Hematopoietic multipotent progenitor cell treated with erythropoietin and hydrocortisone succinate and interleukin-3 and kit ligand, for 8 days (in vitro differentiated cells): Measurements from ENCODE around the gene SLC6A4.
"Not testable (repeated sequence)": the region's sequence is repeated elsewhere in the genome, so short reads cannot be mapped to it uniquely, and the experiment has no call there.

Experiments
- DNase-seq: peaks from one replicate; pipeline ENCODE4 v3.0.0-alpha.2; 2015

The SLC6A4 gene

DNA sequence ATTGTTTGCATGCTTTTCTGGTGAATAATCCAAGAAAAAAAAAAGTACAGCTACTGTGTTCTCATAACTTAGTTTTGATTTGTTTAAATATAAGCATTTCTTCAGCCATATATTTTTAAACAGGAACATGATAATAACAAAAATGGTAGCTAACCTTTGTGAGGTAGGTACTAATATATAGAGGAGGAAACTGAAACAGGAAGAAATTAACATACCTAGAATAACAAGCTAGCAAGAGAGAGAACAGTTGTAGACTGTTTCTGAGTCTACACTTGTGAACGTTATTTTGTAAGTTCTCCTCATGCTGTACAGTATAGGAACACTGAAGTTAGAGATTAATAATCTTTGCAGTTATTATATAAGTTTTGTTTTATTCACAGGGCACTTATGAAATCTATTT, 69.5 kb downstream of the SLC6A4 start:
- no peak for DNase-seq

DNA sequence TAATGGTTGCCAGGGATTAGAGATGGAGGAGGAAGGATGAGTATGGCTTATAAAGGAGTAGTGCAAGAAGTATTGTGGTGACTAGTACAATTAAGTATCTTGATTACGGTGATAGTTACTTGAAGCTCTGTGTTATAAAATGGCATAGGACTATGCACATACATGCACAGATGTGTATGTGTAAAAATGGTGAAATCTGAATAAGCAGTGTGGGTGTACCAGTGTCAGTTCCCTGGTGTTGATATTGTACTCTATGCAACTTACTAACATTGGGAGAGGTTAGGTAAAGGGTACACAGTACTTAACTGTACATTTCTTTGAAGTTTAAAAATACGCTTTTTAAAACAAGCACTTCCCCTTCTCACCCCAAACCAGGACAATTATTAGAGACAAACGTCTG, 70.3 kb downstream of the SLC6A4 start:
- DNase-seq: no peak

DNA sequence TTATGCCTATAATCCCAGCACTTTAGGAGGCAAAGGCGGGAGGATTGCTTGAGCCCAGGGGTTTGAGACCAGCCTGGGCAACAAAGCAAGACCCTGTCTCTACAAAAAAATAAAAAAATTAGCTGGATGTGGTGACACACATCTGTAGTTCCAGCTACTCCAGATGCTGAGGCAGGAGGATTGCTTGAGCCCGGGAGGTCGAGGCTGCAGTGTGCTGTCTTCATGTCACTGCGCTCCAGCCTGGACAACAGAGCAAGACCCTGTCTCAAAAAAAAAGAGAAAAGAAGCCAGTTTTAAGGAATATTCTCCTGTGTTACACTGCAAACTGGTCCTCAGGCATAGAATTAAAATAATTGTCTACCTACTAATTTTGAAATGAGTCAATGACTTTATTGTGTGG, 71.0 kb downstream of the SLC6A4 start:
- no peak for DNase-seq

DNA sequence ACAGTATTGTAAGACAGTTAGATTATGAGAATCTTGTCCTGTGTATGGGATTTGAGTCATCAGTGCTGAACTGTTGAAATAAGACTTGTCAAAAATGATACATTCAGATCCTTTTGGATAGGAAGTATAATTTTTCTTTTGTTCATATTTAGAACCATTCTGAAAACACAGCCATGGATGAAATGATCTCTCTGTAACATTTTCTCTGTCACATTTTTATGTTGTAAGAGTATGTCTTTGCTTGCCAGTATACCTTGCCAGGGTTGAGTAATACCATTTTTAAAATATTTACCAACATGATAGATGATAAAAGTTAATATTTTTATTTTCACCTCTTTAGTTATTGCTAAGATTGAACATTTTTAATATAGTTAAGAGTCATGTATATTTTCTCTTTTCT, 73.9 kb downstream of the SLC6A4 start:
- DNase-seq: no peak

DNA sequence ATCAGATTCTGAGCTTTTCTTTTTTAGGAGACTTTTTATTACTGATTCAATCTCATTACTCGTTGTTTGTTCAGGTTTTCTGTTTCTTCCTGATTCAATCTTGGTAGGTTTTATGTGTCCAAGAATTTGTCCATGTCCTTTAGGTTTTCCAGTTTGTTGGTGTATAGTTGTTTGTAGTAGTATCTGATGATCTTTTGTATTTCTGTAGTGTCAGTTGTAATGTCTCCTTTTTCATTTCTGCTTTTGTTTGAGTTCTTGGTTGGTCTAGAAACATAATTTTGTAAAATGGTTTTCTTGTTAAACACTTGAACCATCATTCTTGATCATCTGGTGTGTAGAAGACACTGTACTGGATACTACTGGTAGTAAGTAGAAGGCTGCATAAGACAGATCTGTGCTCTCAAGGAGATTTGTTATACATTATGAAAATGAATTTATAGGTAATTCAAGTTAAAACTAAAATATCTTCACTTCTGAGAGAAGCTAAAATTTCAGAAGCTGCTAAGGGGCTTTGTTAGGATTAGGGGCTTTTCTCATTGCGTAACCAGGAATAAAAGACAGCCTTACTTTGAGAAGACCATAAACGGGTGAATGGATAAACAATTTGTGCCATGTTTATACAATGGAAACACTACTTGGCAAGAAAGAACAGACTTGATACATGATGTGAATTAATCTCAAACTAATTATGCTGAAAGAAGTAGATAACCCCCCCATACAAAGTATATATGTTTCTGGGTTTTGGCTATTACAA, 74.9 kb downstream of the SLC6A4 start:
- DNase-seq: no peak

DNA sequence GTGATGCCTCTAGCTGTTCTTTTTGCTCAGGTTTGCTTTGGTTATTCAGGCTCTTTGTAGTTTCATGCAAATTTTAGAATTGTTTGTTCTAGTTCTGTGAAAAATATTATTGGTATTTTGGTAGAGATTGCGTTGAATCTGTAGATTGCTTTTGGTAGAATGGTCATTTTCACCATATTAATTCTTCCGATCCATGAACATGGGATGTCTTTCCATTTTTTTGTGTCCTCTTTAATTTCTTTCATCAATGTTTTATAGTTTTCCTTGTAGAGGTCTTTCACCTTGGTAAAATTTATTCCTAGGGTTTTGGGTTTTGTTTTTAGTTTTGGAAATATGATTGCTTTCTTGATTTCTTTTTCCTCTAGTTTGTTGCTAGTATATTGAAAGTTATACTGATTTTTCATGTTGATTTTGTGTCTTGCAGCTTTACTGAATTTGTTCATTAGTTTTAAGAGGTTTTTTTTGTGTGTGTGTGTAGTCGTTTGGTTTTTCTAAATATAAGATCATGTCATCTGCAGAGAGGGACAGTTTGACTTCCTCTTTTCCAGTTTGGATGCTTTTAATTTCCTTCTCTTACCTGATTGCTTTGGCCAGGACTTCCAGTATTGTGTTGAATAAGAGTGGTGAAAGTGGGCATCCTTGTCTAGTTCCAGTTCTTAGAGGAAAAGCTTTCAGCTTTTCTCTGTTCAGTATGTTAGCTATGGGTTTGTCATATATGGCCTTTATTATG, 76.4 kb downstream of the SLC6A4 start:
- DNase-seq: no peak

DNA sequence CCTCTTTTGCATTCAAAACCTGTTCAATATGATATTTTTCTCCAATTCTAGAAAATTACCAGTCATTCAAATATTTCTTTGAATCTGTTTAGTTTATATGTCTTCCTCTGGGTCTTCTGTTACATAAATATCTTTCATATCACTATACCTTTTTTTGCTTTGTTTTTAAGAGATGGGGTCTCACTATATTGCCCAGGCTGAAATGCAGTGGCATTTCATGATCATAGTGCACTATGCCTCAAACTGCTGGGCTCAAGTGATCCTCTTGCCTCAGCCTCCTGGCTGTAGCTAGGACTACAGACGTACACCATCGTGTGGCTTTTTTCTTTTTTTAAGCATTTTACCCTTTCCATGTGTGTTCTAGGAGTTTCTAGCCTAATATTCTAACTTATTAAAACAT, 80.1 kb downstream of the SLC6A4 start:
- no peak for DNase-seq

DNA sequence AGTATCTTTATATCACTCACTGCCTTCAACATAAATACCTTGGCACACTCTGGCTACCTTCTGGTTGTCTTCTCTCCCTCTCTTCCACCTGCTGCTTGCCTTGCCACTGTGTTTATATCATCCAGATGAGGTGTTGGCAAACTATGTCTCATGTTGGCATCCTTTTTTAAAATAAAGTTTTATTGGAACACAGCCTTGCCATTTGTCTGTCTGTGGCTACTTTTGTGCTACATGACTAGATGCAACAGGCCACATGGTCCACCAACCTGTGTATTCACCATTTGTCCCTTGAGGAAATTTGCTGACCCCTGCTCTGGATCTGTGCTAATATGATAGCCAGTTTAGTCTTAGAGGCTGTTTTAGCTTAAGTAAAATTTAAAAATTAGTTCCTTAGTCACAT, 82.0 kb downstream of the SLC6A4 start:
- DNase-seq: no peak

DNA sequence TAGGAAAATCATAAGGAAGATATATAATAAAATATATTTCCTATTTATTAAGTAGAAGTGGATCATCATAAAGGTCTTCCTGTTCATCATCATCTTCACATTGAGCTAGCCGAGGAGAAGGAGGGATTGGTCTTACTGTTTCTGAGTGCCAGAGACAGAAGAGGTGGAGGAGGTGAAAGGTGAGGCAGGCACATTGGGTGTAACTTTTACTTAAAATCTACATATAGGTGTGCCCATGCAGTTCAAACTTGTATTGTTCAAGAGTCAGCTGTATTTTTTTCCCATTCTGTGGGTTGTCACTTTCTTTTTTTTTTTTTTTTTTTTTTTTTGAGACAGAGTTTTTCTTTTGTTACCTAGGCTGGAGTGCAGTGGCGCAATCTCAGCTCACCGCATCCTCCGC, 84.0 kb downstream of the SLC6A4 start:
- DNase-seq: no peak

DNA sequence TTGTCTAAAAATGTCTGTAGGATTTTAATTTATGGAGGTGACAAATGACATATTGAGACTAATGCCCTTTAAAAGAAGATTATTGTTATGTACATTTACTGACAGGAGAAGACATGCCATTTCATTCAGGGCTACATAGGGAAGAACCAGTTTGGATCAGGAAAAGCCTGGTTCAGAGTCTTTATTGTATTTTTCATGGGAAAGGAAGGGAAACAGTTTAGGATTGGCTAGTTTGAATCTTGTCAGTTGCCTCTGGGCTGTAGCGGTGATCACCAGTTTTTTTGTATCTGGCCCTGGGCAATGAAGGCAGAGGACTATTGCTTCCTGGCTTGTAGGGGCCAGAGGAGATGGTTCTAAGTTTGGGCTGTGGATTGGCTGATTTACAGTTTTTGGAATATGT, 87.1 kb downstream of the SLC6A4 start:
- no peak for DNase-seq

DNA sequence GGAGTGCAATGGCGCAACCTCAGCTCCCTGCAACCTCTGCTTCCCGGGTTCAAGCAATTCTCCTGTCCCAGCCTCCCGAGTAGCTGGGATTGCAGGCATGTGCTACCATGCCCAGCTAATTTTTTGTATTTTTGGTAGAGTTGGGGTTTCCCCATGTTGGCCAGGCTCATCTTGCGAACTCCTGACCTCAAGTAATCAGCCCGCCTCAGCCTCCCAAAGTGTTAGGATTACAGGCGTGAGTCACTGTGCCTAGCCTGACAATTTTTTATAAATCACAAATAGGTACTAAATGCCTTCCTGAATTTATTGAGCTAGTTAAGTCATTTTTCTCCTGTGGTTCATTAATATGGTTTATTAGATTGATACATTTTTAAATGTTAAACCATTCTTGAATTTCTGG, 87.6 kb downstream of the SLC6A4 start:
- not testable (repeated sequence) for DNase-seq
